OCI-LY3 (cell line): ENCODE results near the gene GFRA1.

Experiments used
- H2AFZ ChIP-seq: fragments of 200-600, 300-600 bp; shearing (Covaris generic); 2 replicates; pipeline ENCODE4 v1.6.0; 2014; ENCODE audit warnings: antibody characterized with exemption, low read depth, low read length
- H3K27ac ChIP-seq: fragments of 200-600, 300-600 bp; sonication (generic); 2 replicates; pipeline ENCODE4 v1.5.1; 2014; ENCODE audit warnings: mild to moderate bottlenecking, low read length, moderate library complexity, mixed read lengths
- H3K27me3 ChIP-seq: fragments of 200-600, 300-600 bp; sonication (generic); 2 replicates; pipeline ENCODE4 v1.6.1; 2014; ENCODE audit warnings: low read depth, low read length, mixed read lengths
- H3K36me3 ChIP-seq: fragments of 200-600, 300-600 bp; sonication (generic); replicated peaks from 2 replicates; pipeline ENCODE3; 2014; ENCODE audit warnings: low read depth, low read length, mixed read lengths
- H3K4me1 ChIP-seq: fragments of 300-600, 200-600 bp; sonication (generic); 2 replicates; pipeline ENCODE4 v1.6.1; 2014; ENCODE audit warnings: low read length, mixed read lengths
- H3K4me2 ChIP-seq: fragments of 200-600, 300-600 bp; sonication (generic); 2 replicates; pipeline ENCODE4 v1.6.1; 2014; ENCODE audit warnings: low read length, mixed read lengths
- H3K4me3 ChIP-seq: fragments of 300-600, 200-600 bp; sonication (generic); 2 replicates; pipeline ENCODE4 v1.5.1; 2014; ENCODE audit warnings: antibody characterized with exemption, mild to moderate bottlenecking, low read length, moderate library complexity
- H3K79me2 ChIP-seq: fragments of 300-600, 200-600 bp; shearing (Covaris generic); 2 replicates; pipeline ENCODE4 v1.6.1; 2014; ENCODE audit warnings: mild to moderate bottlenecking, low read length, mixed read lengths
- H3K9ac ChIP-seq: fragments of 300-600, 200-600 bp; shearing (Covaris generic); 2 replicates; pipeline ENCODE4 v1.6.0; 2014; ENCODE audit warnings: mild to moderate bottlenecking, low read length, moderate library complexity
- H3K9me3 ChIP-seq: fragments of 200-600, 300-600 bp; shearing (Covaris generic); 2 replicates; pipeline ENCODE4 v1.6.1; 2014; ENCODE audit warnings: low read length, mixed read lengths; ENCODE audit not compliant: insufficient read depth
- H4K20me1 ChIP-seq: fragments of 200-600, 300-600 bp; sonication (generic); 2 replicates; pipeline ENCODE4 v1.6.1; 2016; ENCODE audit warnings: low read length, mixed read lengths; ENCODE audit not compliant: insufficient read depth
- CTCF ChIP-seq: fragments of 200-600, 300-600 bp; sonication (generic); IDR thresholded peaks from 2 replicates; pipeline ENCODE4 v1.5.1; 2014; ENCODE audit warnings: antibody characterized with exemption, low read length, low read depth
- EZH2phosphoT487 ChIP-seq: fragments of 200-600 bp; shearing (Covaris generic); IDR thresholded peaks from 2 replicates; pipeline ENCODE4 v1.6.1; 2018; ENCODE audit warnings: antibody characterized with exemption, mixed run types, low read depth

Gene GFRA1

DNA sequence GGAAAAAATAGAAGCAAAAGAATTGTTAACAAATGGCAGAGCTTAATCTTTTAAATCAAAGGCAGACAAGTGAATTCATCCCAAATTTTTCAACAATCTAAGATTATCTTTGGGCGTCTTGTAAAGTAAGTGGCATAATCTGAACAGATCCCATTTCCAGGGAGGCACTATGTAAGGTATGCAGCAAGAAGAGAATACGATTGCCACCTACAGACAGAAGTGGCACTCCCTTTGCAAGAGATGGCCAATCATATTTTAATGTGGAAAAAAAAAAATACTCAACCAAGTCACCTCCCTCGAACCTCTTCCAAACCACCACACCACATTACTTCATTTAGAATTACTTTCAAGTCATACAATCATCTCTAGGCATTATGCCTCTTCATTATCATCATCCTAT, 4.0 kb downstream of the GFRA1 start:
- Histone ChIP-seq H3K27me3 (no peaks in the 10 kb centered on the region), H3K4me3 (no peak overlapping the region)

GRCh38 chr10:116265686-116266085, 7.3 kb downstream of the GFRA1 start:
- no peak overlapping the region for H3K4me2 ChIP-seq

More for the DNA sequence above, 4.0 kb downstream of the GFRA1 start:
- H3K36me3 ChIP-seq = no peaks in the 10 kb centered on the region
- no peak overlapping the region for H3K4me2 ChIP-seq
- no peaks in the 10 kb centered on the region for H3K9me3 ChIP-seq
- no peaks in the 10 kb centered on the region for H4K20me1 ChIP-seq
- TF ChIP-seq EZH2phosphoT487 (no peak), CTCF (no peak)
- H3K4me1 ChIP-seq = no peaks in the 10 kb centered on the region
- H2AFZ ChIP-seq = no peak overlapping the region
- no peaks in the 10 kb centered on the region for H3K79me2 ChIP-seq
- no peak overlapping the region for H3K27ac ChIP-seq
- no peak overlapping the region for H3K9ac ChIP-seq

GRCh38 chr10:116263870-116264655, 8.9 kb downstream of the GFRA1 start:
- H3K9ac ChIP-seq = no peak overlapping the region
- H3K79me2 ChIP-seq = no peaks in the 10 kb centered on the region
- H3K9me3 ChIP-seq = no peaks in the 10 kb centered on the region
- H3K36me3 ChIP-seq = no peaks in the 10 kb centered on the region
- H3K4me2 ChIP-seq = no peak overlapping the region
- no peak overlapping the region for H3K4me3 ChIP-seq
- H3K27ac ChIP-seq = no peak overlapping the region
- no peaks in the 10 kb centered on the region for H4K20me1 ChIP-seq
- no peak overlapping the region for H2AFZ ChIP-seq
- no peaks in the 10 kb centered on the region for H3K27me3 ChIP-seq
- TF ChIP-seq EZH2phosphoT487 = no peak
- no peaks in the 10 kb centered on the region for H3K4me1 ChIP-seq

More at GRCh38 chr10:116265686-116266085, 7.3 kb downstream of the GFRA1 start:
- Histone ChIP-seq H3K36me3 (no peaks in the 10 kb centered on the region), H3K4me1 (no peaks in the 10 kb centered on the region), H3K9ac (no peak overlapping the region), H3K9me3 (no peaks in the 10 kb centered on the region), H4K20me1 (no peaks in the 10 kb centered on the region), H3K27ac (no peak overlapping the region), H2AFZ (no peak overlapping the region), H3K79me2 (no peaks in the 10 kb centered on the region), H3K4me3 (no peak overlapping the region), H3K27me3 (no peaks in the 10 kb centered on the region)
- no peak for TF ChIP-seq CTCF
- no peak for TF ChIP-seq EZH2phosphoT487

GRCh38 chr10:116262678-116263077, 10.3 kb downstream of the GFRA1 start:
- Histone ChIP-seq H3K27me3 (no peaks in the 10 kb centered on the region), H2AFZ (no peak overlapping the region), H3K9me3 (no peaks in the 10 kb centered on the region), H3K36me3 (no peaks in the 10 kb centered on the region), H3K4me2 (no peak overlapping the region), H3K9ac (no peak overlapping the region), H3K79me2 (no peaks in the 10 kb centered on the region), H4K20me1 (no peaks in the 10 kb centered on the region), H3K4me3 (no peak overlapping the region), H3K27ac (no peak overlapping the region), H3K4me1 (no peaks in the 10 kb centered on the region)
- TF ChIP-seq EZH2phosphoT487 (no peak), CTCF (no peak)
